HG03460 (cell line): Measurements from ENCODE around the gene PRKCE.

Source experiments
- ATAC-seq: cut with Tn5 transposase; IDR thresholded peaks from one replicate; pipeline ENCODE4 v1.9.1; 2021; ENCODE audit not compliant: unreplicated experiment

PRKCE gene

GRCh38 chr2:45923701-45924100 lies 272.2 kb downstream of the PRKCE start:
- ATAC-seq, result no peak

GRCh38 chr2:45925026-45925425 lies 273.6 kb downstream of the PRKCE start:
- ATAC-seq, result no peak

DNA sequence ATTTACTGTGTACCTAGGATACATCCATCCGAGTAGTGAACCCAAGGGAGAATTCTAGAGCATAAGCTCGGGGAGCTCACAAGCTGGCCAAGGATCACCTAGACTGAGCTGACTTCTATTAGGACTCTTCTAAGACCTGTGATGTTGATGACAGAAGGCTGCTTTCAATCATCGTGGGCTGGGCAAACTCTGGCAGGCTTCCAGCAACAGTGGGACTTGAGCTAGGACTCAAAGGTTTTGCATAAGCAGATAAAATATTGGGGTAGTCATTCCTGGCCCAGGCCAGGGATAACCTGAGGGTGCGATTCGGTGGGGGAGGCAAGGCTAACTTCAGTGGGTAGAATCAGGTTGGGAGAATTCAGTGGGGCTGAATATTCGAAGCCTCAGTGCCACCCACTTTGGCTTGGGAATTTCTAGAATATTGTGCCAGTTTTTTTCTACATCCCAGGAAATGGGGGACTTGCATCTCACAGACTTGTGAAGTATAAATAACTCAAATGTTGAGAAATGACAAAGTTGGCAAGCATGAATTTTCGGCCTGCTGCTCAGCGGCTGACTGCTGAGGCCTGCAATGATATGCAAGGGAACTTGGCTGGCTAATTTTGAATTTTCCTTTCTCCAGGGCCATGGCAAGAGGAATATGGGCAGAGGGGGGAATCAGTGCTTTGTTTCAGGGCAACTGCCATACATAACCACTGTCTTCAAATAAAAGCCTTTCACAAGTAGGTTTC lies 274.3 kb downstream of the PRKCE start:
- no peak for ATAC-seq

GRCh38 chr2:45928946-45929345 lies 277.5 kb downstream of the PRKCE start:
- no peak for ATAC-seq

GRCh38 chr2:45929674-45930395 lies 278.4 kb downstream of the PRKCE start:
- ATAC-seq, result no peak

DNA sequence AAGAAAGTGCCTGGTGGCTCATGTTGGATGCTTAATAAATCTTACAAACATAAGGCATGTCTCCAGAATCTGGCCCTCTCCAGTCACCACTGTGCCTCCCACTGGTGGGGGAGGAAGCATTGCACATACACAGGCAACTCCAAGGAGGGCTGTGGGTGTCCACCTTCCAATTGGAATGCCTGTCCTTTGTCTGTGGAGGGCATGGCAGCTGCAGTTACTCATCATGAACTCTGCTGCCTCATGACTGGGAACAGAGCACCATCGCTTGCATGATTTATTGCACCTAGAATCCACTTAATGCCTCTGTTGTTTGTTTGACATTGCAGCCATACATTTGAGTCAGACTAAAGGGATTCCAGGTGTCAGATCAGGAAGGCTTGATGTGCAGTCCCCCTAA lies 278.9 kb downstream of the PRKCE start:
- ATAC-seq, result no peak

DNA sequence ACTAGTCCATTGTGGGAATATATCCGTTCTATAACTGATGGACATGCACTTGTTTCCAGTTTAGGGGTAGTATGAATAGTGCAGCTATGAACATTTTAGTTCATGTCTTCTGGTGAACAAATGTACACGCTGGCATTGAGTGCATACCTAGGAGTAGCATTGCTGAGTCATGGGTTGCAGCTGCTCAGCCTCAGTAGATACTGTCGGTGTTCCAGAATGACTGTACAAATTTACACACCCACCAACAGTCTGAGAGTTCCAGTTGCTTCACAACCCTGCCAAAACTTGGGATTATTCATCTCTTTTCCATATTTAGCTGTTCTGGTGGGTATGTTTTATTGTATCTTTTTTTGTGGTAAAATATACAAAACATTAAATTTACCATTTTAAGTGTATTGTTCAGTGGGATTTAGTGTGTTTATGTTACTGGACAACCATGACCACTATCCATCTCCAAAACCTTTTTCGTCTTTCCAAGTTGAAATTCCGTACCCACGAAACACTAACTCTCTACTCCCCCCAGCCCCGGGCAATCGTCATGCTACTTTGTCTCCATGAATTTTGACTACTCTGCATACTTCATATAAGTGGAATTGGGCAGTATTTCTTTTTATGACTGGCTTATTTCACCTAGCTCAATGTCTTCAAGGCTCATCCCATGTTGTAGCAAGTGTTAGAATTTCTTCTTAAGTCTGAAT lies 281.0 kb downstream of the PRKCE start:
- no peak for ATAC-seq

DNA sequence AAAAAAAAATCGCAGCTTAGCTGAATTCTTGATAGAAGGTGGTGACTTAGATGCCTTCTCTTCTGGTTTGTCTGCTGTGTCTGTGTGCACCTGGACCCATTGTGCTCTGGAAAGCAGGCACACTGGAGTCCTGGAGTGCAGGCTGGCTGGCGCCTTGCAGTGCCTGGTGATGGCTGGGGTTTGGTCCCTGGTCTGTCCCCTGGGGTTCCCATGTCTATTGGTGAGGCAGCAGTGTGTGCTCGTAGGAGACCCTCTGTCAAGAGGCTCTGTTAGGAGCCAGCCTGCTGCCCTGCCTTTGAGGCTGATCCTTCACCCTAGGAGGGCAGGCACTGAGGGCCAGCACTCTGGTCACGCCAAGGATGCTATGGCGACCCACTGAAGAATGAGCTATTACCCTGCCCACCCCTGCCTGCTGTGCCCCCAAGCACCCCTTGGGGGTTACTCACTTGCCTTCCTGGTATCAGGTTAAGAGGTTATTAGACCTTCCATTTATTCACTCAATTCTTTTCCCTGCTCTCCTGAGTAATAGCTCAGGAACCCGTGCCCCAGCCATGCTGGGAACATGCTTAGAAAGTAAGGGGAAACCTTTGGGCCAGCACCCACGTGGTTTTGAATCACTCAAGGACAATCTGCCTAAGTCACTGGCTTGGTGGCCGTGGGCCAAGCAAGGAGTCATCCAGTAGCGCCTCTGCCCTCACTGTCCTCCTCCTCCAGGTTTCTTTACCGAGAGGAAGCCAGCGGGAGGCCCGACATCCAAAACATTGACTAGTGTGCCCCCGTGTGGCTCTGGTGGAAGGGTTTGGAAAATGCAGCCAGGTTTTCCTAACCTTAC lies 284.5 kb downstream of the PRKCE start:
- ATAC-seq, result no peak

DNA sequence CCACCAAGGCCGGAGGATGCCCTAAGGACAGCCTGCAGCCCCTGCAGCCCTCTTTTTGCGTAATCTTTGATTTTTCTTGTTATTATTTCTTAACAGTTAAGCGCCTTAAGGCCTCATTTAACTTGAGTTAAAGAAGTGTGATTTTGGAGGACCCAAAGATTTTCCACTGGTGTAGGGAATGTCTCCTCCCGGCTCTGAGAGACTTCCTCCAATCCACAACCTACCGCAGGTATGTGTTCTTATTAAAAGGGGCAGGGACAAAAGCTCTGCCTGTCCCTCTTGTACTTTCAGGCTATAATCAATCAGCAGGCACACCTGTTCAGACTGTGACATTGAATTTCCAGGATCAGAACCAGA lies 285.1 kb downstream of the PRKCE start:
- ATAC-seq, result no peak

DNA sequence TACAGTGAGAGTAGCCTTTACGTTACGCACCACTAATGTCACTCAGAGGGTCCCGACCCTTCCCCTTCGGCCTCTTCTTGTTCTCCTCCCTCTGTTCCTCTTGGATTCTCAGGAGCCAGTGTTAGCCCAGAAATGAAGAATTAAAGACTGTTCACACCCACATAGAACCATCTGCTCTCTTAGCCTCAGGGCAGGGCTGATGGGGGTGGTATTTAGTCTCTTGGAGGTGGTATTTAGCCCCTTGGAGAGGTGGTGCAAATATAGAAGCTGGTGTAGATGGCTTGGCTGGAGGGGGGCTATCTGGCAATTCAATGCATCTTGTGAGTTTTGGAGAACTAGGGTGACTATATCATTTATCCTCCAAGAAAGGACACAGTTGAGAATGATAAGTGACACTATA lies 286.5 kb downstream of the PRKCE start:
- ATAC-seq, result no peak

DNA sequence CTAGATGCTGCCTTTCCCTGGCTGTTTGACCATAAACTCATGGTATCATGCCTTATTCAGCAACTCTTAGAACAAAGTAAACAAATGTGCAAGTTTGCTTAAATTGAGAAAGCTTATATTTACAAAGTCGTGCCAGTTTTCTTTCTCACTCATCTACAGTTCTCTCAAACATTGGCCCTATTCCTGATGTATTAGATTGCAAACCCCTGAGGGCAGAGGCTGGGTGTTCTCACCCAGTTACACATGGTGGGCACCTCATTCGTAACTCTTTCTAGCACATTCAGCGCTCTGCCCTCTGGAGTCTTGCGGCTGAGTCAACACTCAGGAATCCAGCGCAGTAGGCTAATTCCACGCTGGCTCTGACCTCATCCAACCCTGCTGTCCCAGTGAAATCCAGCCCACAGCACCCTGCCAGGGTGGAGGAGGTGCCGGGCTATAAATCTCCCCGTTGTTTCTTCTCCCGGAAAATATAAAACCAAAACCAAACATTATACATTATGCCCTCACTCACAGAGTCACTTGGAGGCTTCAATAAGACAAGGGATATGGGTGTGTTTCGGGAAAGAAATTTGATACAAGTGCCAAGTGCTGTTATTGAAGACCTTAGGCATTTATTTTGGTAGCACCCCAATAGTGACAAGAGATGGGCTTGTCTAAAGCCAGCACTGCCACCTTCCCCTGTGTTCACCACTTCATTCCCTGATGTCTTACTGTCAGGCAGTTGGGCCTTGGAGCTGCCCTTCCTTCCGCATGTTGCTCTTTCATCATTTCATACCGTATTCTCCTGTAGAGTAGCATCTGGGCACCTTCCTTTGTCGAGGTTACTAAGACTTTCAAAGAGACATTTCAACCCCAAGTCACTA lies 287.4 kb downstream of the PRKCE start:
- ATAC-seq, result no peak

DNA sequence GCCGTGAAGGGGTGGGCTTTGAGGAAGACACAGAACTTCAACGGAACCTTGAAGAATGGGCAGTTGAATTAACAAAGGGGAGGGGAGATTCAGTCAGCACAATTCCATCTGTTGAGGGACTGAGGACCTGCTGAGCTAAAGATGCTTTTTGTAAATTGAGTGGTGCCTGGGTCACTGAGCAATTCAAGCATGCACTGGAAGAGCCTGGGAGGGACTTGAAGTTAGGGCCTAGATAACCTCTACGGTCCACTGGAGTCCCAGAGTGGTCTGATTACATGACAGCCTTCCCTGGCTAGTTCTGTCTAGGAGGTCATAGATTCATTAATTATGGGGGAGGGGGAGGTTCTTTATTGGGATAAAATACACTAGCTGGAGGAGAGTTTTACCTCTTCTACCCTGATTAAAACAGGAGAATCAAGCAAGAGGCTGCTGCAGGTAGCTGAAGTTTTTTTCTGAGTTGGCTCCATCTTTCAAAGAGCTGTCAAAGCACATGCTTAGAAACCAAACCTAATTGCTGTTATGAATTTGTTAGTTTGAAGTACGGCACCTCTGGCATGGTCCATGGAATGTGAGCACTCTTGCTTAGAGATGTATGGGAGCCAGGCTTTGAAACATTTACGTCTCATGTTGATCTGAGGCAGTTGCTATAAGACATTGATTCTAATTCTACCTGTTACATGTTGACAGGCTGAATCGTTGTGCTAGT lies 290.2 kb downstream of the PRKCE start:
- no peak for ATAC-seq

GRCh38 chr2:45942237-45942738 lies 290.8 kb downstream of the PRKCE start:
- no peak for ATAC-seq

- ATAC-seq, result no peak
Observed at GRCh38 chr2:45943219-45944044, 292.0 kb downstream of the PRKCE start.

DNA sequence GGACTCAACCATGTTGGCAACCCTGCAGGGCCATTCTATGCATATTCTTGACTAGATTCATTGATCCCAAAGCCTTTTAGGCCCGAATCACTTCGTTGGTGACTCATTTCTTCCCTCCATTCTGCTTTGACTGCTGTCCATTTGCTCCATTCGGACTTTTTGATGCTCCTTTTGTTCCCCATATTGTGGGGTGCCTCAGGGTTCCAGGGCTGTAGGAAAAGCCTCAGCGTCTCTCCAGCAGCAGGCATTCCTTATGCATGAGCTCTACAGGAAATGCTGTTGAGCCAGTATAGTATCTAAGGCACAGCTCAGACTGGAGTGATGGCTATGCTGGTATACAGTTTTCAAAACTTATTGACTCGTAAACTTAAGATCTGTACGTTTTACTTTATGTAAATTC lies 292.6 kb downstream of the PRKCE start:
- ATAC-seq, result no peak

GRCh38 chr2:45945302-45945717 lies 293.8 kb downstream of the PRKCE start:
- ATAC-seq, result no peak

DNA sequence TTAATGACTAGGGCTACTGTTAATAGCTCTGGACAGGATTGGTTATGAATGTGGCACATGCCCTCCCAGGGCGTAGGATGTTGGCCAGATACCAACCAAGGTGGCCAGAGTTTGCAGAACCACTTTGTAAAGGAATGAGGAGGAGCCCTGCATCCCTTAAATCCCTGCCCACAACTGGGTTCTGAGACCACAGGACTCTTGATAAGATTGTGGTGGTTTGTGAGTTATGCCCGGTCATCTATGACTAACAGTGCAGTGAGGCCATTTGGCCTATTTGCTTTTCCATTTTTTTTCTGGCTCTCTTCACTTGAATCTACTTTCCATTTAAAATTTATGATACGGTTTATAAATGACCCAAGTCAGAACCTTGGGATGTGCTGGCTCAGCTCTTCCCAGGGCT lies 294.5 kb downstream of the PRKCE start:
- ATAC-seq, result no peak

DNA sequence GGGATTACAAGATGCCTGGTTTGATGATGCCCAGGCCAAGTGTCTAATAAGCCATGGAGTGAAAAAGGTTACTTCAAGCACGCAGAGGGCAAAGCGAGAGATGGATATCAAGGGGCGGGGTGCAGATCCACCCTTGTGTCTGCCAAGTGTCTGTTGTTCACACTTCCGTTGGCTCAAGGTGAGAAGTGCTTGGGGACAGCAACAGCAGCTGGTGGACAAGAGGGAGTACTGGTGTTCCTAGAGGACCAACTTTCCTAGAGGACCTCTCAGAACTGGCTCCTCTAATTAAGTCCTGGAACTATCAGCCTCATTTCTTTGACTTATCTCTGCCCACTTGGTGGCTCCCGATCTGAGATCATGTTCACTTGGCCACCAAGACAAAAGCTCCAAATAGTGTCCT lies 299.1 kb downstream of the PRKCE start:
- ATAC-seq, result no peak
